ENCODE measurements around the gene EYA4. TPM values are rescaled to one million over a fixed set of nuclear protein-coding genes. Genes with fewer than 3 reads are reported as not detected.

The EYA4 gene
- total and polyA plus RNA-seq, 4 experiments from 2014 or later, result not detected

DNA sequence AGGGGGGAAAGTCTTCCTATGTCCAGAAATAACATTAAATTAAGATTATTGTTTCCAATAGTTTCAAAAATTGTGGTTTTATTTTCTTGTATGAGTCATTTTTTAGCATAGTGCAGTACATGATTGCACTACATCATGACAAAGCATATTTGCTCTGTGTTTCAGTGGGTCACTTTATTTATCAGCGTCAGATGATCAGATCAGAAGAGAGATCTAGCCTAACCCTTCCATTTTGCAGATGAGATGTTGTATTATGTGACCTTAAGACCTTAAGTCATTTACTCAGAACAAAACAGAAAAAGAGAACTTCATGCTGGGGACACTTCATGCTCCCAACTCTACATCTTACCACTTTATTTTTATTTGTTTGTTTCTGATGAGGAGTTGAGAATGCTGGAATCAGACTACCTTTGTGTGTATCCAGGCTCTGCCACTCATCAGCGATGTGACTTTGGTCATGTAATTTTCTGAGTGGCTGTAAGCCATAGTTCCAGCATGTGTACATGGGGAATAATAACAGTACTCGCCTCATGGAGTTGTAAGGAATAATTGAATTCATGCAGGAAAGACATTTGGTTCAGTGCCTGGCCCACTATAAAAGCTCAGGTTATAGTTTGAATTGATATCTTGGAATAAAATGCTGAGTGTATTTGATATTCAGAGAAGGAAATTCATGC, 13.5 kb downstream of the EYA4 start:
- intact Hi-C loops (cut with micrococcal nuclease), result no loop called here
- Histone ChIP-seq H3K27ac (ENCODE audit: low read depth, low read length) (no peak overlapping the region), H3K4me3 (ENCODE audit: low read length in 2 of 2) (no peak overlapping the region), H3K27me3 (ENCODE audit: insufficient read depth, low read length) (no peaks in the 10 kb centered on the region), H3K4me1 (ENCODE audit: insufficient read depth, low read length) (no peaks in the 10 kb centered on the region), H3K36me3 (ENCODE audit: insufficient read depth, low read length) (no peaks in the 10 kb centered on the region), H3K9me3 (ENCODE audit: control insufficient read depth in 1 of 2, low read length in 2 of 2) (no peaks in the 10 kb centered on the region)
- Mint-ChIP-seq H3K27me3 (peaks cover 2% of the 10 kb centered on the region in 2 donors), H3K4me3 (no peak overlapping the region), H3K36me3 (no peaks in the 10 kb centered on the region), H3K9me3 (no peaks in the 10 kb centered on the region), H3K4me1 (no peaks in the 10 kb centered on the region), H3K27ac (no peak overlapping the region)
- ChIA-PET POLR2A (ENCODE audit: partially characterized antibody) (no interaction called here), CTCF (ENCODE audit: partially characterized antibody) (no interaction called here)
- no peak for DNase-seq

DNA sequence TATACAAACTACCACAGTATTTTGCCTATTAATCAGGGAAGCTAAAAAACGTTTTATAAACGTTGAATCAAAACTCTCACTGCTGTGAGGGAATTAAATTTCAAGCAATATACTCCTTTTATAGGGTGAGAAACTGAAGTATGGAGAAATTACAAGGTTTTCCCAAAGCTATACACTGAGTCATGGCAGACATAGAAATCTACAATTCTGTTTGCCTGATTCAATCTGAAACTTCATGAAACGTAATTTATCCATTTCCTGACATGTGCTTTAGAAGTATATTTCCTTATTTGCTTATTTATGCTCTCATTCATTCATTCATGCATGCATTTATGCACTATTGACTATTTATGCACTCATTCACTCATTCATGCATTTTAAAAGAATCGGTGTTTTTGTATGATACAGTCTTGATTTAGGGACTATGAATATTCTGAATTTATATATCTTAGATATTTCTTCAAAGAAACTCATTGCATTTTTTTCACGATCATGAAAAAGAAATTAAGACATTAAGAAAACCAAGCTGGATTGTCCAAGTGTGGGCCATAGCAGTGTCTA, 16.5 kb downstream of the EYA4 start:
- CTCF ChIA-PET (ENCODE audit: partially characterized antibody), result no interaction called here
- intact Hi-C loops (cut with micrococcal nuclease), result no loop called here
- H3K9me3 ChIP-seq (ENCODE audit: control insufficient read depth in 1 of 2, low read length in 2 of 2), result no peaks in the 10 kb centered on the region
- Mint-ChIP-seq H3K4me3 (no peak overlapping the region), H3K4me1 (no peaks in the 10 kb centered on the region), H3K27ac (no peak overlapping the region), H3K9me3 (no peaks in the 10 kb centered on the region), H3K27me3 (peaks cover 2% of the 10 kb centered on the region in 2 donors), H3K36me3 (no peaks in the 10 kb centered on the region)
- H3K36me3 ChIP-seq (ENCODE audit: insufficient read depth, low read length), result no peaks in the 10 kb centered on the region
- H3K4me3 ChIP-seq (ENCODE audit: low read length in 2 of 2), result no peak overlapping the region
- no peak for DNase-seq
- no peaks in the 10 kb centered on the region for H3K4me1 ChIP-seq (ENCODE audit: insufficient read depth, low read length)
- no peak overlapping the region for H3K27ac ChIP-seq (ENCODE audit: low read depth, low read length)
- no peaks in the 10 kb centered on the region for H3K27me3 ChIP-seq (ENCODE audit: insufficient read depth, low read length)
- POLR2A ChIA-PET (ENCODE audit: partially characterized antibody), result no interaction called here

GRCh38 chr6:133259561-133259960, 18.4 kb downstream of the EYA4 start:
- no peak overlapping the region for H3K27ac Mint-ChIP-seq
- H3K4me1 ChIP-seq (ENCODE audit: insufficient read depth, low read length), result no peaks in the 10 kb centered on the region
- POLR2A ChIA-PET (ENCODE audit: partially characterized antibody), result no interaction called here
- intact Hi-C loops (cut with micrococcal nuclease), result no loop called here
- no peaks in the 10 kb centered on the region for H3K9me3 ChIP-seq (ENCODE audit: control insufficient read depth in 1 of 2, low read length in 2 of 2)
- H3K27ac ChIP-seq (ENCODE audit: low read depth, low read length), result no peak overlapping the region
- no peaks in the 10 kb centered on the region for H3K9me3 Mint-ChIP-seq
- no peak overlapping the region for H3K4me3 Mint-ChIP-seq
- H3K36me3 ChIP-seq (ENCODE audit: insufficient read depth, low read length), result no peaks in the 10 kb centered on the region
- H3K36me3 Mint-ChIP-seq, result no peaks in the 10 kb centered on the region
- CTCF ChIA-PET (ENCODE audit: partially characterized antibody), result no interaction called here
- DNase-seq, result no peak
- H3K4me1 Mint-ChIP-seq, result no peaks in the 10 kb centered on the region
- H3K27me3 Mint-ChIP-seq, result peaks cover under 1 to 2% of the 10 kb centered on the region in 2 donors
- no peak overlapping the region for H3K4me3 ChIP-seq (ENCODE audit: low read length in 2 of 2)
- no peaks in the 10 kb centered on the region for H3K27me3 ChIP-seq (ENCODE audit: insufficient read depth, low read length)

GRCh38 chr6:133262804-133263203, 21.6 kb downstream of the EYA4 start:
- Histone ChIP-seq H3K9me3 (ENCODE audit: control insufficient read depth in 1 of 2, low read length in 2 of 2) (no peaks in the 10 kb centered on the region), H3K27ac (ENCODE audit: low read depth, low read length) (no peak overlapping the region), H3K27me3 (ENCODE audit: insufficient read depth, low read length) (no peaks in the 10 kb centered on the region), H3K36me3 (ENCODE audit: insufficient read depth, low read length) (no peaks in the 10 kb centered on the region), H3K4me3 (ENCODE audit: low read length in 2 of 2) (no peak overlapping the region), H3K4me1 (ENCODE audit: insufficient read depth, low read length) (no peaks in the 10 kb centered on the region)
- POLR2A ChIA-PET (ENCODE audit: partially characterized antibody), result no interaction called here
- Mint-ChIP-seq H3K4me1 (no peaks in the 10 kb centered on the region), H3K9me3 (no peaks in the 10 kb centered on the region), H3K27me3 (peaks cover 0 to 2% of the 10 kb centered on the region in 2 donors), H3K36me3 (no peaks in the 10 kb centered on the region), H3K4me3 (no peak overlapping the region), H3K27ac (no peak overlapping the region)
- intact Hi-C loops (cut with micrococcal nuclease), result no loop called here
- CTCF ChIA-PET (ENCODE audit: partially characterized antibody), result no interaction called here
- no peak for DNase-seq

- Mint-ChIP-seq H3K27ac (no peak overlapping the region), H3K36me3 (no peaks in the 10 kb centered on the region), H3K9me3 (no peaks in the 10 kb centered on the region), H3K4me3 (no peak overlapping the region), H3K4me1 (no peaks in the 10 kb centered on the region), H3K27me3 (peaks cover 0 to 2% of the 10 kb centered on the region in 2 donors)
- no peaks in the 10 kb centered on the region for H3K4me1 ChIP-seq (ENCODE audit: insufficient read depth, low read length)
- H3K9me3 ChIP-seq (ENCODE audit: control insufficient read depth in 1 of 2, low read length in 2 of 2), result no peaks in the 10 kb centered on the region
- H3K27ac ChIP-seq (ENCODE audit: low read depth, low read length), result no peak overlapping the region
- intact Hi-C loops (cut with micrococcal nuclease), result no loop called here
- H3K36me3 ChIP-seq (ENCODE audit: insufficient read depth, low read length), result no peaks in the 10 kb centered on the region
- ChIA-PET POLR2A (ENCODE audit: partially characterized antibody) (no interaction called here), CTCF (ENCODE audit: partially characterized antibody) (no interaction called here)
- H3K4me3 ChIP-seq (ENCODE audit: low read length in 2 of 2), result no peak overlapping the region
- H3K27me3 ChIP-seq (ENCODE audit: insufficient read depth, low read length), result no peaks in the 10 kb centered on the region
- no peak for DNase-seq
These were observed 23.9 kb downstream of the EYA4 start for GRCh38 chr6:133265066-133265465.

- H3K27me3 Mint-ChIP-seq, result no peaks in the 10 kb centered on the region
- no peak overlapping the region for H3K4me3 ChIP-seq (ENCODE audit: low read length in 2 of 2)
- H3K4me1 ChIP-seq (ENCODE audit: insufficient read depth, low read length), result no peaks in the 10 kb centered on the region
- H3K27me3 ChIP-seq (ENCODE audit: insufficient read depth, low read length), result no peaks in the 10 kb centered on the region
- DNase-seq, result no peak
- POLR2A ChIA-PET (ENCODE audit: partially characterized antibody), result no interaction called here
- H3K9me3 ChIP-seq (ENCODE audit: control insufficient read depth in 1 of 2, low read length in 2 of 2), result no peaks in the 10 kb centered on the region
- peaks cover 0 to 3% (median 0%) of the 10 kb centered on the region in 8 donors for H3K9me3 Mint-ChIP-seq
- H3K27ac ChIP-seq (ENCODE audit: low read depth, low read length), result no peak overlapping the region
- no peak overlapping the region for H3K4me3 Mint-ChIP-seq
- H3K36me3 Mint-ChIP-seq, result no peaks in the 10 kb centered on the region
- H3K4me1 Mint-ChIP-seq, result no peaks in the 10 kb centered on the region
- intact Hi-C loops (cut with micrococcal nuclease), result no loop called here
- no peak overlapping the region for H3K27ac Mint-ChIP-seq
- H3K36me3 ChIP-seq (ENCODE audit: insufficient read depth, low read length), result no peaks in the 10 kb centered on the region
- CTCF ChIA-PET (ENCODE audit: partially characterized antibody), result no interaction called here
These were observed 25.0 kb downstream of the EYA4 start for GRCh38 chr6:133266186-133266585.

GRCh38 chr6:133268621-133269020, 27.5 kb downstream of the EYA4 start:
- Mint-ChIP-seq H3K9me3 (peaks cover 0 to 3% (median 0%) of the 10 kb centered on the region in 8 donors), H3K4me1 (no peaks in the 10 kb centered on the region), H3K27ac (no peak overlapping the region), H3K27me3 (no peaks in the 10 kb centered on the region), H3K4me3 (no peak overlapping the region), H3K36me3 (no peaks in the 10 kb centered on the region)
- Histone ChIP-seq H3K27me3 (ENCODE audit: insufficient read depth, low read length) (no peaks in the 10 kb centered on the region), H3K27ac (ENCODE audit: low read depth, low read length) (no peak overlapping the region), H3K9me3 (ENCODE audit: control insufficient read depth in 1 of 2, low read length in 2 of 2) (no peaks in the 10 kb centered on the region), H3K4me1 (ENCODE audit: insufficient read depth, low read length) (no peaks in the 10 kb centered on the region), H3K4me3 (ENCODE audit: low read length in 2 of 2) (no peak overlapping the region), H3K36me3 (ENCODE audit: insufficient read depth, low read length) (no peaks in the 10 kb centered on the region)
- no peak for DNase-seq
- intact Hi-C loops (cut with micrococcal nuclease), result no loop called here
- ChIA-PET POLR2A (ENCODE audit: partially characterized antibody) (no interaction called here), CTCF (ENCODE audit: partially characterized antibody) (no interaction called here)
